ENCODE measurements around the gene BTBD18. TPM values are rescaled to one million over a fixed set of nuclear protein-coding genes. Genes with fewer than 3 reads are reported as not detected.
A peak's percentile ranks its signal among the peaks of the same experiment; 100 is the strongest.

Gene BTBD18
- total RNA-seq, 4 donors from 2014 or later: not detected

DNA sequence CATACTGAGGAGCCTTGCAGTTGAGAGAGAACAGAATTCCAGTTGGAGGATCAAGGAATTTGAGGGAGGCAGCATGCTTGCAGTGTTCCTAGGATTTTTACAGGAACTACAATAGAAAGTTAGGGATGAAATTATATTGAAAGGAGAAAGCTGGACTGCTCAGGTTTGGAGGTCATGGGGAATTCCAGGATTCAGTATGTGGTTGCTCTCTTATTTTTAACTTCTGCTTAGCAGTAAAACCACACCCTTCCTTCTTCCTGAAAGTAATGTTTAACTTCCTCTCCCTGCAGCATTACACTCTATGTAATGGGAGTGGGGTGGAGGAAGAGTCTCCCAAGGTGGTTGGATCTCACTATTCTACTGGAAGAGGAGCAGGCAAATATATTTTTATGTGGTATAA is 41.3 kb upstream of the BTBD18 start:
- Histone ChIP-seq H3K4me3 (no peak overlapping the region), H3K27ac (peak overlapping the region in 3 of 4 donors; percentile 53 to 74 (median 58))
- TF ChIP-seq POLR2A (IDR thresholded peaks at IDR 0.05) (no peak), EP300 (IDR thresholded peaks at IDR 0.05) (peak in 1 of 2 donors; percentile 54)
- TF ChIP-seq, protein P1, sequence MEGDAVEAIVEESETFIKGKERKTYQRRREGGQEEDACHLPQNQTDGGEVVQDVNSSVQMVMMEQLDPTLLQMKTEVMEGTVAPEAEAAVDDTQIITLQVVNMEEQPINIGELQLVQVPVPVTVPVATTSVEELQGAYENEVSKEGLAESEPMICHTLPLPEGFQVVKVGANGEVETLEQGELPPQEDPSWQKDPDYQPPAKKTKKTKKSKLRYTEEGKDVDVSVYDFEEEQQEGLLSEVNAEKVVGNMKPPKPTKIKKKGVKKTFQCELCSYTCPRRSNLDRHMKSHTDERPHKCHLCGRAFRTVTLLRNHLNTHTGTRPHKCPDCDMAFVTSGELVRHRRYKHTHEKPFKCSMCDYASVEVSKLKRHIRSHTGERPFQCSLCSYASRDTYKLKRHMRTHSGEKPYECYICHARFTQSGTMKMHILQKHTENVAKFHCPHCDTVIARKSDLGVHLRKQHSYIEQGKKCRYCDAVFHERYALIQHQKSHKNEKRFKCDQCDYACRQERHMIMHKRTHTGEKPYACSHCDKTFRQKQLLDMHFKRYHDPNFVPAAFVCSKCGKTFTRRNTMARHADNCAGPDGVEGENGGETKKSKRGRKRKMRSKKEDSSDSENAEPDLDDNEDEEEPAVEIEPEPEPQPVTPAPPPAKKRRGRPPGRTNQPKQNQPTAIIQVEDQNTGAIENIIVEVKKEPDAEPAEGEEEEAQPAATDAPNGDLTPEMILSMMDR (IDR thresholded peaks at IDR 0.05): no peak

DNA sequence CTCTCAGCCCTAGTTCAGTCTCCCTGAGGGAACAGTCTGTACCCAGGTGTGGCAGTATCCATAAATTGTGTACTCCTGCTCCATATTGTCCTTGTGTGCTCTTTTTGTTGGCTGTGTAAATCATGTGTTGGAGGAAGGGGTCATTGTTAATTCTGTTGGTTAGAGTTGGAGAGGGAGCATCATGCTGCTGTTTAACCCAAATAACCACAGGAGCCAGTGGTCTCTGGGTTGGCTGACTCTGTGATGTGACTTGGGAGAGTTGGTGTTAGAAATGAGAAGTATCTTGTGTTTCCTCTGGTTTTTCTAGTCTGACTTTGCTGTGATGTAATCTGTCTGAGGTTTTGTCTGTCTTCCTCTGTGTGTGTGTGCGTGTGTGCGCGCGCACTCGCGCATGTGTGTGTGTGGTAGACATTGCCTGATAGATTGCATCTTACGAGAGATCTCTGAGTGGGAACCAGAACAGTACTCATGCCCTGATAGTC is 40.5 kb upstream of the BTBD18 start:
- H3K4me1 ChIP-seq: peaks cover 0 to 84% (median 57%) of the 10 kb centered on the region in 4 donors
- TF ChIP-seq, protein P1 (IDR thresholded peaks at IDR 0.05): no peak
- TF ChIP-seq POLR2A (IDR thresholded peaks at IDR 0.05): no peak
- TF ChIP-seq EP300 (IDR thresholded peaks at IDR 0.05): peak in 1 of 2 donors; percentile 68
- DNase-seq (ENCODE audit: low spot score in 2 of 2): peak; percentile 61 to 71
- peaks cover 0 to 39% (median 5%) of the 10 kb centered on the region in 3 donors for H3K36me3 ChIP-seq
- no peaks in the 10 kb centered on the region for H3K9me3 ChIP-seq
- no peaks in the 10 kb centered on the region for H3K27me3 ChIP-seq
- no peak overlapping the region for H3K4me3 ChIP-seq
- peak overlapping the region in 3 of 4 donors; percentile 53 to 74 (median 58) for H3K27ac ChIP-seq
- 73 to 82% methylated on average over 7 of the region's 7 CpGs for WGBS, 2 donors

More for the DNA sequence above, 41.3 kb upstream of the BTBD18 start:
- no peak for DNase-seq (ENCODE audit: low spot score in 2 of 2)
- Histone ChIP-seq H3K36me3 (peaks cover 0 to 44% (median 5%) of the 10 kb centered on the region in 3 donors), H3K9me3 (no peaks in the 10 kb centered on the region), H3K27me3 (no peaks in the 10 kb centered on the region), H3K4me1 (peaks cover 0 to 78% (median 49%) of the 10 kb centered on the region in 4 donors)

DNA sequence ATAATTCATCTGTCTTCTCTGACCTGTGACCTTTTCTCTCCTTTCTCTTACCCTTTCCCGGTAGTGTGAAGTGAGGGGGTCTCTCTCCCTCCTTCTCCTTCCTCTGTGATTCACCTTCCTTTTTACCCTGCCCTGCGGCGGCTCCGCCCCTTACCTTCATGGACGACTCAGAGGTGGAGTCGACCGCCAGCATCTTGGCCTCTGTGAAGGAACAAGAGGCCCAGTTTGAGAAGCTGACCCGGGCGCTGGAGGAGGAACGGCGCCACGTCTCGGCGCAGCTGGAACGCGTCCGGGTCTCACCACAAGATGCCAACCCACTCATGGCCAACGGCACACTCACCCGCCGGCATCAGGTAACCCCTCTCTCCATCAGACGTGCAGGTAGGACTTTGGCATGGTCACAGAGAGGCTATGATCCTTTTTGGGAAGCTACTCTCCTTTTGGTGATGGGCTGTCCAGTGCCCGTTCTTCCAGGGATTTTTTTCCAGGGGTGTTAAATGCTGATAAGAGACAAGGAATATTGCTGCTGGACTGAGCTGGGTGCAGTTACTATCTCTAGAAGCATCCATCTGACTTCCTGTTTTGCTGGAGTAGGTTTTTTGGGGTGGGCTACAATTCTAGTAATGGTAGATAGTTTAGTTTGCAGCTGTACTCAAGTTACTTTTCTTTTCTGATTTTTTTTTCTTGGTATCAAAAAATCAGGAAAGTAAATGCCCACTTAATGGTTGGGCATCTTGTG is 39.9 kb upstream of the BTBD18 start:
- Histone ChIP-seq H3K4me3 (no peak overlapping the region), H3K4me1 (peaks cover 0 to 90% (median 63%) of the 10 kb centered on the region in 4 donors), H3K27ac (peak overlapping the region in 3 of 4 donors; percentile 53 to 74 (median 58)), H3K27me3 (no peaks in the 10 kb centered on the region), H3K9me3 (no peaks in the 10 kb centered on the region), H3K36me3 (peaks cover 0 to 33% (median 2%) of the 10 kb centered on the region in 3 donors)
- no peak for DNase-seq (ENCODE audit: low spot score in 2 of 2)
- WGBS, 2 donors: 89 to 90% methylated on average over 22 of the region's 22 CpGs
- TF ChIP-seq EP300 (IDR thresholded peaks at IDR 0.05) (no peak), POLR2A (IDR thresholded peaks at IDR 0.05) (no peak)
- TF ChIP-seq, protein P1 (IDR thresholded peaks at IDR 0.05): no peak

- TF ChIP-seq, protein P1 (IDR thresholded peaks at IDR 0.05): no peak
- TF ChIP-seq EP300 (IDR thresholded peaks at IDR 0.05) (no peak), POLR2A (IDR thresholded peaks at IDR 0.05) (no peak)
- H3K4me1 ChIP-seq: peaks cover 0 to 96% (median 79%) of the 10 kb centered on the region in 4 donors
- H3K27ac ChIP-seq: peak overlapping the region in 2 of 4 donors; percentile 36 to 96
- H3K9me3 ChIP-seq: no peaks in the 10 kb centered on the region
- DNase-seq (ENCODE audit: low spot score in 2 of 2): no peak
- H3K27me3 ChIP-seq: no peaks in the 10 kb centered on the region
- H3K36me3 ChIP-seq: peaks cover 0 to 15% (median 0%) of the 10 kb centered on the region in 3 donors
- H3K4me3 ChIP-seq: no peak overlapping the region
Observed at GRCh38 chr11:57788703-57789088, 37.1 kb upstream of the BTBD18 start.
